Measurements from ENCODE around the gene FGF9.
A peak's percentile ranks its signal among the peaks of the same experiment; 100 is the strongest.

The FGF9 gene

DNA sequence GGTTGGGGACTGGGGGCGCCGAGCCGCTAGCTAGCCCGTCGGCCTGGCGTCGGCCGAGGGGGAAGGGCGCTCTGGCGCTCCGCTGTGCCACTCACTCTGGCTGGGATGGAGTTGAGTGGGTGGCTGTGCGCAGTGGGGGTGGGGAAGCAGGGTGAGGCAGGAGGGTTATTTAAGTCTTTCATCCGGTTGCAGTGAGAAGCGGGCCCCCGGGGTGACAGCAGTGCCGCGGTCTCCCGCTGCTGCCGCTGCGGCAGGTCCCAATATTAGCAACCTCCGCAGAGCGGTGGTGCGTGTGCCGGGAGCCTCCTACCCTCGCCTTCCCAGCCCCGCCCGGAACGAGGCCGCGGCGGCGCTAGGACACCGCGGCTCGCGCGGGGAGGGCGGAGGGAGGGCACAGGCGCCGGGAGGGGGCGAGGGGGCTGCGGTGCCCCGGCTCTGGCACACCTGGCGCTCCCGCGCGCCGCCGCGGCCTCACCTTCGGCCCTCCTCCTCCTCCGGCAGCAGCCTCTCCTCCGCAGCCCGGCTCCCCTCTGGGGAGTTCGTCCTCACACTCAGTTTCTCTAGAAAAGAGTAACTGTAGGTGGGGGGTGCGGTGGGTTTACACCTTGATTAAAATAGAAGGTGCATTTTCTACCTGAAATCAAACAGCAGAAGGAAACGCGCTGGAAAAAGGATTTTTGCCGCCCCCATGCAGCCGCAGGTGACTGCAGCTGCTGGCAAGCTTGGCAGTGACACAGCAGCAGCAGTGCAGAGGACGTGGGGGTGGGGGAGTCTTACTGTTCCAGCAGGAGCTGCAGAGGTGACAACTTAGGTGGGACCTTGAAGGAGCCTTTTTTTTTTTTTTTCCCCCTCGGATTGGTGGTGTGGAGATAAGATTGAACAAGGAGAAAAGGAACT, 4.5 kb downstream of the FGF9 start:
- FAIRE-seq: no peak

DNA sequence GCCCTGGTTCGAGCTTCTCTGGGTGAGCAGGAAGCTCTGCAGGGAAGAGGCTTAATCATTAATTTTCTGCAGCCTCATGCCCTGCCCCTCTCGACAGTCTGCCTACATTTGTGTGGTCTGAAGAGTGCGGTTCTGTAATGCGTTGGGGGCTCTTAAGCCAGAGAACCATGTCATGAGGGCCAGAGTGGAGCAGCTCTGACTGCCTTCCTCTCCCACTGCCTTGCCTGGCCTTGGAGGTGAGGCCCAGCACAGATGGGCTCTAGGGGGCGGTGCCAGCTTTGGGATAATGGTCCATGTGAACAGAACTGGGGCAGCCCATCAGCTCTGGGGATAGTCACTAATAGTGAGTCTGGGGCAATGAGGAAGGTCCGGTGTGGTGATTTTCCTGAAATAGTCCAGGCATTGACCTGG, 5.7 kb downstream of the FGF9 start:
- no peak for FAIRE-seq

DNA sequence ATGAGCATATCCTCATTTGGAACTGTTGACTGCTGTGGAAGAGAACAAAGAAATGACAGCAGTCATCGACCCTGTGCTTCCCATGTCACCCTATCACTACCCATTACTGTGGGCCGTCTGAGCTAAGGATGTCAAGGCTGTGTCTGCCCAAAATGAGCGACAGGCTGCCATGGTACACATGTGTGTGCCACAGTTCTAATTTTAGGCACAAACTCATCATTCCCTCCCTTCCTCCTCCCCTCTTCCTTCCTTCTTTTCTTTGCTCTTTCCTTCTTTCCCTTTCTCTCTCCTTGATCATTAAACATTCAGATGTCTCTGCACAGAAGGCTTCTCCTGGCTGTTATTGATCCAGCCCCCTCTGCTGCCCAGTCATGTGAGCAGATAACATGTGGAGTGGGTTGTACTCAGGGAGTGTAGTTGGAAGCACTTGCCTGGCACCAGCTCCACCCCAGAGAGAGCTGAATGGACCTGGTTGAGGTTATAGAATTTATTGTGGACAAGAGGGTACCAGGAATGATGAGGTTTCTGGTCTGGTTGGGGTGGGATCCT, 6.3 kb downstream of the FGF9 start:
- no peak for FAIRE-seq

DNA sequence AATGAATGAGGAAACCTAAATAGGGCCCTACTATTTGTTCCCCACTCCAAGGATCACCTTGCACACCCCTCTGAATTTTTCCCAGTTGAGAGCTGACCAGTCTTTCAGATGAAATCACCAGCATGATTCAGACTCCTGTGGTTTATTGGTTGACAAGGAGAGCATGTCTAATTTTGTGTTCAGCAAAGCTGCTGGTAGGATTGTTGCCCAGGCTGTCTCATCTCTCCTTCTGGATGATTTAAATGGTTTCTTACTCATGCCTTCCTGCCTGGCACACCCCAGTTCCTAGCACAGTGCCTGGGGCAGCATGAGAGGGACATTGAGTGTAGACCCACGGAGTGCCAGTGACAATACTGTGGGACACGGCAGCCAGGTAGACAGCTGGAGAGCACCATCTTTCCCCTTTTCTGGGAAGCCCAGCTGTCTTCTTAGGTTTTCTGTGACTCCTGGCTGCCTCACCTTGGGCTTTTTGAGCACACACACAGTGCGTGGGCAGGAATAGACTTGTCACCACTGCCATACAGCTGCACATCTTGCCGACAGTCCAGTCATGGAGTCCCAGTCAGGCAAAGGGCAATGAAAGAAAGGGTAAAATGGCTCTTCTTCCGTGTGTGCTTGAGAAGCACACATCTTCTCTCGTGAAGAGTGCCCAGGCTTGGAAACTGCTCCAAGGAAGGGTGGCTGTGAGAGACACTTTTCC, 12.3 kb downstream of the FGF9 start:
- FAIRE-seq: no peak

- FAIRE-seq: no peak
Observed at GRCh38 chr13:21684576-21684975, 13.7 kb downstream of the FGF9 start.

GRCh38 chr13:21685485-21686064, 14.7 kb downstream of the FGF9 start:
- no peak for FAIRE-seq

DNA sequence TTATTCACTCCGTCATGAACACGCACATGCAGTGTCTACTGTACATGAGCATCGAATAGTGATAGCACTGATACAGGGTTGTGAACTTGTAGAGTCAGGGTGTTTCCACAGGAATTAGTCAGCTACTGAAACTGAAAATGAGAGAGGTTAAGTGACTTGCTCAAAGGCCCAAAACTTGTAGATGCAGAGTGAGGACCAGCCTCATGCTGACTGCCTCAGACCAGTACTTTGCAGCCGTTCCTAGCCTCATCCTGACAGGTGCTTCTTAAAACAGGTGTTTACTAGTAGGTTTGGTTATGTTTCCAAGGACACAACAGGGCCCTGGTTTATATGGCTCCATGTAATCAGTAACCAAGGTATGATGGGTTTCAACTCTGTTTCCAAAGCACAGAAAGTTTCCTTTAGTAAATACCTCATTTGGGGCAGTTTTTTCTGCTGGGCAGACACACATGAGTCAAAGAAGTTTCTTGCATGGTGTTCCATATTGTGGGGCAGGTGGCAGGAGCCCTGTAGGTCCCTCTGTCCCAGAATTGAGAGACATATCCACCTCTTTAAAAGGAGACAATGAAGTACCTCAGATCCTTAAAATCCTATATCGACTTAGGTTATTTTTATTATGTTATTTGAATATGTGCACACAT, 16.0 kb downstream of the FGF9 start:
- no peak for FAIRE-seq

- FAIRE-seq: no peak
Observed at GRCh38 chr13:21688056-21688455, 17.2 kb downstream of the FGF9 start.

DNA sequence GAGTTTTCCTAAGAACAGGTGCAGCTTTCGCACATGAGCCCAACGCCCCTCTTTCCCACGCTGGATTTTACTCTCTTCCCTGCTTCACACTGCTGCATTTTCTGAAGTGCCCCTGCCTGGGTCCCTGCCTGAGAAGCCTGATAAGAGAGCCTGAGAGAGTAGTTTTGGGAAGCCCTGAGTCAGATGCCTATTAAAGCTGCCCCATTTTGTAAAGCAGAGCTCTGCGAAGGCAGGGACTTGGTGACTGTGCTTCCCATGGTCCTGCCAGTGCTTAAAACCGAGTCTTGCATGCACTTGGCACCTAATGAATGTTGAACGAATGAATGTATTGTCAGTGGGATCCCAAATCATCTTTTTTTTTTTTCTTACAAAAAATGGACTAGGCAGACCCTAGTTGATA, 18.2 kb downstream of the FGF9 start:
- FAIRE-seq: no peak

GRCh38 chr13:21690955-21691354, 20.1 kb downstream of the FGF9 start:
- no peak for FAIRE-seq

- FAIRE-seq: no peak
Observed at GRCh38 chr13:21691500-21691899, 20.6 kb downstream of the FGF9 start.

- no peak for FAIRE-seq
Observed at GRCh38 chr13:21691928-21692327, 21.1 kb downstream of the FGF9 start.

GRCh38 chr13:21694831-21695230, 24.0 kb downstream of the FGF9 start:
- FAIRE-seq: peak; percentile 66

DNA sequence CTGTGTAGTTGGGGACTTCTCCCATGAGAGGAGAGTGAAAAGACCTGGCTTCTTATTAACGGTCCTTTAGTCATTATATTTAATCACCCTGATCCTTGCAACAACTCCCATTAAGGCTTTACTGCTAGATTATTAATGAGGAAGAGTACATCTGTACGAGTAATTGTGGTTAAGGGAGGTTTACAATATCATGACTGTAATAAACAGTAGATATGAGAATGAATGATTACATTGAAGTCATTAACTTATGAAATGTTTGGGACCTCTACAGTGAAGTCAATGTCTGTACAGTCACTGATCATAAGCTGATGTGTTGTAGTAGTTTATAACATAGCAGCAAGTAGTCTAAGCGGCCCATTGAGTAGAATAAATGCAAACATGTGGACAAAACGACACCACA, 24.7 kb downstream of the FGF9 start:
- no peak for FAIRE-seq

GRCh38 chr13:21696865-21697448, 26.1 kb downstream of the FGF9 start:
- no peak for FAIRE-seq

DNA sequence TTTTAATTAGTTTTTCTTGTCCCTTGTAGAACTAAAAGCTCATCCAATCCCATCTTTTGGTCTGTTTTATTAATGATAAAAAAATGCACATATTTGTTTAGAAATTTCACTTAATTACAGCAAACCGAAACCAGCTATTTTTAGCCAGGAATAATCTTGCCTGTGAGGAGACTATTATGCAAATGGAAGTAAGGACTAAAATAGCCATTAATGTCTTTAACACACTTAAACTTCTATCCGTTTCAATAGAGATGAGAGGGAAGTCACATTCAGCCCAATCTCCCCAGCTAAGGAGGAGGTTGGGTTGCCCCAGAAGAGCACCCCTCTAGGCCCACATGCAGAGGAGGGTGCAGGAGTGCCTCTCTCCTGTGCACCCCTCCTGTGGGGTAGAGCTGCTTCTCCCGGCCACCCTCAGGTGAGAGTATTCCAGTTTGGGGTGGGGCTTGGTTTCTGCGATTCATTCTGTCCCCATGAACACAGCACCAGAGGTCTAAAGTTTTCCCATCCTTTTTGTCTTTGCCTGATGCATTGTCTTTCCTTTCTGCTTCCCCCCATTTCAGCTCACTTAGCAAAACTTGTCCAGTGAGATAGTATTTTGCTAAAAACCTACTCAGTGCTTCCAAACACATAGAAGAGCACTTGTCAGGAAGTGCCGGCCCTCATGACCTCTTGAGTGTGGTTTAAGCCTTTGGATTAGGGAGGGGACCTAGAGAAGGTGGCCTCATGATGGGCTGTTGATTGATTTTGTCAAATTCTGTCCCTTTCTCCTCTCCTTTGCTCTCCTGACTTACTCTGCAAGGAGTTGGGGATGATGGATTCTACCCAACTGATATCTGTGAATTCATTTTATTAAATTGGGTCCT, 28.2 kb downstream of the FGF9 start:
- no peak for FAIRE-seq

DNA sequence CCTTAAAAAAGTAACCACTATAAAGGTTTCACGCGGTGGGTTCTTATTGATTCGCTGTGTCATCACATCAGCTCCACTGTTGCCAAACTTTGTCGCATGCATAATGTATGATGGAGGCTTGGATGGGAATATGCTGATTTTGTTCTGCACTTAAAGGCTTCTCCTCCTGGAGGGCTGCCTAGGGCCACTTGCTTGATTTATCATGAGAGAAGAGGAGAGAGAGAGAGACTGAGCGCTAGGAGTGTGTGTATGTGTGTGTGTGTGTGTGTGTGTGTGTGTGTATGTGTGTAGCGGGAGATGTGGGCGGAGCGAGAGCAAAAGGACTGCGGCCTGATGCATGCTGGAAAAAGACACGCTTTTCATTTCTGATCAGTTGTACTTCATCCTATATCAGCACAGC, 30.6 kb downstream of the FGF9 start:
- no peak for FAIRE-seq

- FAIRE-seq: no peak
Observed at GRCh38 chr13:21703846-21704245, 33.0 kb downstream of the FGF9 start.

- no peak for FAIRE-seq
Observed at GRCh38 chr13:21707586-21707985, 36.7 kb downstream of the FGF9 start.

- no peak for FAIRE-seq
Observed at GRCh38 chr13:21709697-21710096, 38.8 kb downstream of the FGF9 start.

DNA sequence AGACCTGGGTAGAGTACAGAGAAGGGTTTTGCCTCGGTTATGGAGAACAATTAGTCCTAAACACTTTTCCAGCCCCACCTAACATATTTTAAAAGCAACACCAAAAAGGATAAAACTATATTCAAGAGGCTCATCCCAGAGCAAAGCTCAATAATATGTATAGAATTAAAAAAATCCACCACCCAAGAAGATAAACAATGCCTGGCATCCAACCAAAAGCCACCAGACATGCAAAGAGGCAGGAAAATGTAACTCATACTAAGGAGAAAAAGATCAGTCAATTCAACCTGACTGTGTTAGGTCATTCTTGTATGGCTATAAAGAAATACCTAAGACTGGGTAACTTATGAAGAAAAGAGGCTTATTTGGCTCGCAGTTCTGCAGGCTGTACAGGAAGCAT, 39.3 kb downstream of the FGF9 start:
- no peak for FAIRE-seq

DNA sequence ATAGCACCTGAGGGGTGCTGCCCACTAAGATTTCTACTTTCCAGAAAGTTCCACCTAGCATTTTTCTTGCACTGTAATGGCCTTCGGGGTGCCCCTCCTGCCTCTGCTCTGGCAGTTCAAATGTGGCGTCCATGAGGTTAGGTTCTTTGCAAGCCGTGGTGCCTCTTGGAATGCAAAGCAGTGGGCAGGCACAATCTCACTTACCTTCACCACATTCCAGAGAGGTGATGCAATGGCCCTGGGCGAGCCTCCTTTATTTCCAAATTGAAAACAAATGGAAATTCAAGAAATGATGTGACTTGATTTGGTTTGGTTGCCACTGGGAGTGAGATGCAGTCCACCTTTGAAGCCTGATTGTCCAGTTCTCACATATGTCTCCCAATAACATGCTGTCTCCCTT, 46.9 kb downstream of the FGF9 start:
- no peak for FAIRE-seq
